ENCODE measurements around the gene TP53I11.

Gene TP53I11

DNA sequence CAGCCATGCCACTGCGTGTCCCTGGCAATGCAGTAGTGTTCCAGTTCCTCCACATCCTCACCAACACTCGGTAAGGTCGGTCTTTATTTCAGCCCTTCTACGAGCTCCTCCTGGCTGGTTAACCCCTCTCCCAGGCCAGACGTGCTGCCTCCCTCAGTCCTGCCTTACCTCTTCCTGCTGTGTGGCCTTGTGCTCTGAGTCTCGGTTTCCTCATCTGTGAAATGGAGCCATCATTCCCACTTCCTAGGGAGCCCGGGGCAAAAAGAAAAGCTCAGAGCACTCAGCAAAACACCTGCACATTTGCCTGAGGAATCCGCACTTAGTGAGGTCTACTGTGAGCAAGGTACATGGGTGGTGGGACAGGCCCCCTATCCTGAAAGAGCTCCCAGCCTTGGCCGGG lies 9.8 kb downstream of the TP53I11 start:
- DNase-seq, result no peak

DNA sequence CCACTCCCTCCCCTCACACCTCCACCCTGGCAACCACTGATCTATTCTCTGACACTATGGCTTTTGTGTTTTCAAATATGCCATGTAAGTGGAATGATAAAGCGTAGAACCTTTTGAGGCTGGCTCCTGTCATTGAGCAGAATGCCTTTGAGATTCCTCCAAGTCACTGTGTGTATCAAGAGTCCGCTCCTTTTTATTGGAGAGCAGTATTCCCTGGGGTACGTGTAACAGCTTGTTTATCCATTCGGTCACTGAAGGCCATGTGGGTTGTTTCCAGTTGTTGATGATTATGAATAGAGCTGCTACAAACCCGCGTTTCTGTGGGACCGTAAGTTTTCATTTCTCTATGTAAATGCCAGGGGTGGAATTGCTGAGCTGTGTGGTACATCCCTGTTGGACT lies 10.3 kb downstream of the TP53I11 start:
- DNase-seq, result no peak

DNA sequence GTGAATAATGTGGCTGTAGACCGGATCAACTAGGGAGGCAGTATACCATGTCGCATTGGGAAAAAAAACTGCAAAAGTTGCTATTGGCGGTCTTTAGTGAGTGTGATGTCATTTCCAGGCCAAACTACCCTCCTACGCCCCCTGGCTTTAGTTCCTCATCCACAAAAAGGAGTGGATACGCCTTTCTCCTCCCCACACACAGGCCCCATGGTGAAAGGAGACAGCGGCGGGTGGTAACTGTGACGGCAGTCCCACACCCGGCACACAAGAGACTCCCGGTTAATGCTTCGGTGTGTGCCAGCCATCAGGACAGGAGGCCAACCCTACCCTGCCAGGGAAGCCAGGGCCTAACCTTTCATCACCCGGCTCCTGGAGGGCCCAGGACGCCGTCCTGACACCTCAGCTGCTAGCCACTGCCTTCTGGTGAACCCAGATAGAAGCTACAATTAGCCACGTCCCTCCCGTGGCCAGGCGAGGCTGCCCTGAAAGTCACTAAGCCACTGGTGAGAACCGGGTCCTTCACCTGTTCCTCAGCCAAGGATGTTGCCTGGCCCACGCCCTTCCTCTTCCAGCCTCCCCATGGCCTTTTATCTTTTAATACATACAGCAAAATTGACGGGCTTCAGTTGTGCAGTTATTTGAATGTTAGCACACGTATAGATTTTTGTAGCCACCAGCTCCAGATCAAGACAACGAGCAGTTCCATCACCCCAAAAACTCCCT lies 10.8 kb downstream of the TP53I11 start:
- no peak for DNase-seq

DNA sequence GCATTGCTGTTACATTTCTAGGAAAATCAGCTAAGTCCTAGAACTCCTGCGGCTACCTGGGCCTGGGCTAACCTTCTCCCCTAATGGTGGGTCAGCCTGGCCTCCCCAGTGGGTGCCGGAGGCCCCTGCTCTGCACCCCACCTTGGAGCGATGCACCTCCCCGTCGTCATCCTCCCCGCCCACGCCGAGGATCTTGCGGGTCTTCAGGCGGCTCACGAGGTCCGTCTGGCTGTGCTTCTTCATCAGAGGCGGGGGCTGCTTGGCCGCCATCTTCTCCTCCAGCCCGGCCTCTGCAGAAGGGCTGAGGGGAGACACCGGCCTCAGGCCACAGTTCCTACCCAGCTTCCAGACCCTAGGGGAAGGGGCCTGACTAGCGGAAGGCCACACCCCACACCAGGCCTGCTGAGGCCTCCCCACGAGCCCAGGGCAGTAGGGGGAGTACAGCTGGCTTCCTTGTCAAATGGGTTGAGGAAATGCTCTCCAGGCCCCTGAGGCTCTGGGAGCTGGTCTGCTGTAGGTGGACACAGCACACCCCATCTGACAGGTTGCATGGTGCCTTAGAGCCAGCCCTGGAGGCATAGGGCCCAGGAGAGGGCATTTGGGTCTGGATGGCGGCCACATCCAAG lies 12.5 kb downstream of the TP53I11 start:
- DNase-seq, result no peak

DNA sequence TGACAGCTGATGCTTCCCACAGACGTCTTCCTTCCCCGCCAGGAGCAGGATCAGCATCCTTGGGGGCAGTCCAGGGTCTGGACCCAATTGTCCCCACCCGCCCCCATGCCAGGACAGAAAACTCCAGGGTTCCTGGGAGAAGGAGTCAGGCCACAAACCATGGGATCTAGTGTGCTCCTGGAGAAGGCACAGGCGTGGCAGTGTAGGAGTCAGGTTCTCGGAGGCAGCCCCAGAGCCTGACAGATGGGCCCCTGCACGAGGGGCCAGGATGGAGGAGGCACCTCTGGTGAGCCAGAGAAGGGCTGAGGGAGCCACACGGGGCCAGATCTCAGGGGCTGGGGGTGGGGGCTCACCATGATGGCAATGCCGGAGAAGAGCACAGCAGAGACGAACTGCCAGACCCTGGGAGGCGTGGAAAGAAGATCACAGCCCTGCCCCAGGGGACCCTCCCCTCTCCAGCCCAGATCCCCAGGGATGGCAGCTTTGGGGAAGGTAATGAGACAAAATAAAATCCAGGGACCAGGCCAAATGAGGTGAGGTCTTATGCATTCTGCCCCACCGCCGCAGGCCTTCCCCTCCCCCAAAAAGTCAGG lies 13.6 kb downstream of the TP53I11 start:
- no peak for DNase-seq

DNA sequence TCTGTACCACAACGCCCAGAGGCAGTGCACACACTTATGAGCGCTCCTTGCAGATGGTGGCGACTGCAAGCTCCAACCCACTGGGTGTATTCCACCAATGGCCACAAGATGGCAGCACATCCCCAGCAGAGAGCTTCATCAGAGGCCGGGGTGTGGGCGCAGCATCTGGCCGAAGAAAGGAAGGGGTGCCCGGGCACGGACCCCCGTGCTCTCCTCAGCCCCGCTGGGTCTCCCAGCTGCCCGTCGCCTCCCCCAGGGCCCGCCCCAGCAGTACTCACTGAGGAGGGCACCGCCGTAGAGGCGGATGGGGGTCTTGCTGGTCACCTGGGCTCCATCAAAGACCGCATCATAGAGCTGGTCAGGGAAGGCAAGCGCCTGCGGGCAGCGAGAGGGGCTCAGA lies 14.2 kb downstream of the TP53I11 start:
- DNase-seq, result peak; percentile 60

DNA sequence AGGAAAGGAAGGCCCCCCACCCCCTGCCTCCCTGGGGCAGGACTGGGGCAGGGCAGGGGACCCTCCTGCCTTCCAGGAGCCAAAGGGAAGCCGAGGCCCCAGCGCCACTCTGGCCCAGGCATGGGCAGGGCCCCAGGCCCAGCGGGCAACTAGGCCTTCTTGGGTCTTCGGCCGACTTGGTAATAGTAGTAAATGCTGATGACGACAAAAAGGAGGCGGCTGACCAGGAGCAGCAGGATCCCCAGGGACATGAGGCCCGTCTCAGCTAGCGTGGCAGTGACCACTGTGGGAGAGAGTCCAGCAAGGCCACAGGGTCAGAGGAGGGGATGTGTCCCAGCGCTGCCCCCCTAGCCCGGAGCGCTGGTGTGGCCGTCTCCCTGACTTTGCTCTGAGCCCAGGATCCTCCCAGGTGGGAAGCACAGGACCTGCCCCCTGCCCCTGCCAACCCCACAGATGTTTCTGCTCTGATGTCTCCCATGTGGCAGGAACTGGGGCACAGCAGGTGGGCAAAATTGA lies 15.9 kb downstream of the TP53I11 start:
- DNase-seq, result no peak

DNA sequence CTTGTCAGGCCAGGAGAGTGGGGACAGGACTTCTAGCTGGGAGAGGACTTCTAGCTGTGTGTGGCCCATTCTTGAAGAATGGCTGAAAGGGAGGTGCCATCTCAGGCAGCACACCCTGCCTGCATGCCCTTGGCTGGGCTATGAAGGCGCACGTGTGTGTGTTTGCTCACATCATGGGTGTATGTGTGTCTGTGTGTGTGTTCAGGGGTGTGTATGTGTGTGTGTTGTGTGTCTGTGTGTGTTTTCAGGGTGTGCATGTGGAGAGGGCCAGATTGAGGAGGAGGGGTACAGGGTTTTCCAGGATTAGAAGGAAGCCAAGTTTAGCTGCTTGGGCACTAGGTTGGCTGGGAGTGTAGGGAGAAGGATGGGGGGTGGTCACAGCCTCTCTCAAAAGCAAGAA lies 16.6 kb downstream of the TP53I11 start:
- DNase-seq, result no peak

DNA sequence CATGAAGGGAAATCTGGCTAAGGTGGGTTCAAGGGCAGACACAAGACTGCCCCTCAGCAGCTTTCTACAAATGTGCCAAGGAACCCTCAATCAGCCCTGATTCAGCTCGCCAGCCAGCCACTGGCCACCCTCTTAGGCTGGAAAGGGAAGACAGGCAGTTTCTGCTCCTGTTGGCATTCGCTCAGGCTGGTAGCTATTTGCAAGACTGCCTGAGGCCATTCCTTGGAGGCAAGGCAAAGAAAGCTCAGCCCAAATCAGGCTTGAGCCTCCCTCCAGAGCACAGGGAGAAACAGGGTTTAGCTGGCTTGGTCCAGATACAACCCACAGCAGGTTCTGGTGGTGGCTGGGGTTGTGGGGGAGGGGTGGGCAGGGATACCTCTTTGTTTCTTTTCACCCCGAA lies 19.2 kb downstream of the TP53I11 start:
- DNase-seq, result no peak

DNA sequence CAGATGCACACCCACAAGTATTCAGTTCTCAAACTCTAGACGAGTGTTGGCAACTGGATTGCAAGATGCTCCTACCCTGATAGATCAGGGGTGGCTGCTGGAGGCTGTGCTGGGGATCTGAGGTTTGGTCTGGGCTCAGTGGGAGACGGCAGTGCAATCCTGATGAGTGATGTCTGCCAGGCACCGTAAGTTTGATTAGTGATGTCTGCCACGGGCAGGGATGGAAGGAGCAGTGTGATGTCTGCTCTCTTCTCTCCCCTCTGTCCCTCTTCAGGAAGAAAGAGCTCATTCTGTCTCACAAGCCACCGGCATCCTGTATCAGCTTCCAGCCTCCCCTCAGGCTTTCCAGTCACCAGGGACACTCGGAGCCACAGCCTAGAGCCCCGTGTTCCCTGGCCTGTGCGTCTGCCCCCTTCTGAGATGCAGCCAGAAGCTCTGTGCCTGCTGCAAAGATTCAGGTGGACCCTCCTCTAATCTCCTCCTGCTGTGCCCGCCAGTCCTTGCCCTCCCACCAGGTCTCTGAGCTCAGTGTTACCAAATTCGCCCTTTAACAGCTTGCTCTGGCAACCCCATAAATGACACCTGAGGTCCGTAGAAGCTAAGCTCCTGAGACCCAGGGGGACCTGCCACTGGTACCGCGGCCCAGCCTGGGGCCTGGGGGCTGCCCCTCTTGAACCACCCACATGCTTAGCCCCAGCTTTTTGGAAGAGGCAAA lies 19.9 kb downstream of the TP53I11 start:
- DNase-seq, result no peak

DNA sequence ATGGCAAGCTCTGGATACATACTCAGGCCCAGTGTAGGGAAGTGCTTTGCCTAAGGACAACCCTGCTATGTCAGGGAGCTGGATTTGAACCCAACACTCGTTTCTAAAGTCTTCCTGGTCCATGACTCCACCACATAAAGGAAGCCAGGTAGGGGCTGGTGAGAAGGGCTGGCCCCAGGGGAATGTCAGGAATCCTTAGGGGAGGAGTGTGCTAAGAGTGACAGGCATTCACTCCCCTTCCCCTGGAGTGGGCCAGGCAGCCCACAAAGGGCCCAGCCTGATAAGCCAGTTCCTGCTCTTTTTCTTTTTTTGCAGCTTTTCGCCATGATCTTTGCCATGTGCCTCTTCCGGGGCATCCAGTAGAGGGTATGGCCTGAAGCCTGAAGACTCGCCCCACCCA lies 21.9 kb downstream of the TP53I11 start:
- no peak for DNase-seq

DNA sequence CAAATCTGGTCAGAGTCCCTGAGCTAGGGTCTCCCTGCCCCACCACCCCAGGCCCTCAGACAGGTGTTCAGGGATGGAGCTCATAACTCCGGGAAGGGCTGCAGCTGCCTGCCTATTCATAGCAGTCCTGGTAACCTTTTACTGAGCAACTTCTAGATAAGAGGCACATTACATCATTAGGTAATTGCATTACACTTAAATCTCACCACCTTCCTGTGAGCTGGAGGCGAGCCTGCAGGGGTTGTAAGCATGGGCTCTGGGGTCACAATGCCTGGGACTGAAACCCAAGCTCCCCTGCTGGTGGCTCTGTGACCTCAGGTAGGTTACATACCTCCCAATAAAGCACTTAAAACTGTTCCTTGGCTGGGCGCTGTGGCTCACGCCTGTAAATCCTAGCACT lies 22.5 kb downstream of the TP53I11 start:
- no peak for DNase-seq

DNA sequence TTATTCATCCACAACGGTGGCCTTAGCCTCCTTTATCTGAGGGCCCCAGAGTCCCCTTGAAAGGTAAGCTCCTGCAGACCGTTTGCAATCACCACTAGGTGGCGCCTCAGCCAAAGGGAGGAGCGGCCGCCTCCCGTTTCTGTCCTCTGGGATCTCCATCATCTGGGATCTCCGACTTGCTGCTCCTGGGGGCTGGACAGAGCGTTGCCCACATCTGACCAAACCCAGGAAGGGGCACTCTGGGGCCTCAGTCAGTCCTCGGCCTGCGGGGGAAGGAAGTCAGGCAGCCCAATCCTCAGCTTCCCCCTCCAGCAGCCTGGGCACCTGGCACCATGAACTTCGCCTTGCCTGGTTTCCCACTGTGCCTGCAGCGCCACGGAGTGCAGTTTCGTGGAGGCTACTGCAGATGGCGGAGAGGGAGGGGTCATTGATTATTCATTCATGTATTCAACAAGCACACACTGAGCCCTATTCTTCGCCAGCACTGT lies 23.5 kb downstream of the TP53I11 start:
- DNase-seq, result peak; percentile 57

DNA sequence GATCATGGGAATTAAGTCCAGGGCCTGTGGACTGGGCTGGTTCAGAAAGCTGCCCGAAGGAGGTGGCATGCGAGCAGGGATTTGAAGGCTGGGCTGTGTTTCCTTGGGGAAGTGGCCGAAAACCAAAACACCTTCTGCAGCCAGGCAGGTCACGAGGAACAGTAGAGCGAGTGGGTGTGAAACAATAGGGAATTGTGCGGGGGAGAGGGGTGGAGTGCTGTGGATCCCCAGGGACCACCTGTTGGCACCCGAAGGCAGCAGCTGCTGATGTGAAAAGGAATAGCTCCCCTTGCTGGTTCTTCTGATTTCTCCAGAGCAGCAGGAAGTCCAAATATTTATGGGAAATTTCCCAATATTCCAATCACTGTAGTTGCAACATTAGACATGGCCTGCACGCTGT lies 24.6 kb downstream of the TP53I11 start:
- no peak for DNase-seq

DNA sequence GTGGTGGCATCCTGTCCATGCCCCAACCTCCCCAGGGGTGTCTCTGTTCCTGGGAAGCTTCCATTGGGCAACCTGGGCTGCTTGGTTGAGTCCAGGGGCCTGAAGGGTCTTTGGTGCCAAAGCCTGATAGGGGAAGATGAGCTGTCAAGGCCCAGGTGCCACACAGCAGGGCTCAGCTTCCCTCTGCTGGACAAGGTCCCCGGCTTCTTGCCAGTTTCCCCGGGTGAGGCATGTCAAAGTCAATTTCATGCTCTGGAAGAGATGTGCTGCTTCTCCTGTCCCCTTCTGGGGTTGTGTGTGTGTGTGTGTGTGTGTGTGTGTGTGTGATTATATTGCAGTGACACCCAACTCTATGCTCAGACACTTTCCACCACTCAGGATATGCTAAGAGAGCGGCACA lies 26.9 kb downstream of the TP53I11 start:
- DNase-seq, result no peak

DNA sequence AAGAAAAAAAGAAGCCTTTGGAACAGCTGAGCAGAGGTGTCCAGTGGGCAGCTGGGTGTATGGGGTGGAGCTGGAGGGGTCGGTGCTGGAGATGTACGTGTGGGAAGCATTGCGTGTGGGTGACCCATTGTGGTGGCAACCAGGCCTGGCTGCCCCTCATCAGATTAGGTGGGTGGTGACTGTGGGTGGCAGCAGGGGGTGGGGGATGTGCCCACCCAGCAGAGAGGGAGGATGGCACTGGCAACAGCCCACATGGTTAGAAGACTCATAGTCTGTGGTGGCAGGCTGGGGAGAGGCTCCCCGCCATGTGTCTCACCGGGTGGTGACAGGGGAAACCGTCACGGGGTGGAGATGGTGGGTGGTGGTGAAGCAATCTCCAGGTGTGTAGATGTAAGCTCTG lies 27.6 kb downstream of the TP53I11 start:
- no peak for DNase-seq

DNA sequence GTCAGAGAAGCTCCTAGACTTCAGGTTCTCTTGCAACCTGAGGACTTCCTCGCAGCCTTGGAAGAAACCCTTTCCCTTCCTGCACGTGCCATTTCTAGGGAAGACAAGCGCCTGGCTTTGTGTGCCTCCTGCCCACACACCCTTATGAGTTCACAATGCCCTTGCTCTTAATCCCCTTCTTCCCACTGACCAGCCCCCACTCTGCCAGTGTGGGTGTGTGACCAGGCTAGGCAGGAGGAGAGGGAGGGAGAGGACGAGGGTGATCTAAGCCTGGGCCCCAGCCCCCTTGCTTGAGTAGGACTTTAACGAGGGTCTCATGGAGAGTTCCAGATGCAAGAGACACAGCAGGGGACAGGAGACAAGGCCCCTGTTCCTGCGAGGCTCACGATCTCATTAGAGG lies 30.2 kb downstream of the TP53I11 start:
- no peak for DNase-seq

DNA sequence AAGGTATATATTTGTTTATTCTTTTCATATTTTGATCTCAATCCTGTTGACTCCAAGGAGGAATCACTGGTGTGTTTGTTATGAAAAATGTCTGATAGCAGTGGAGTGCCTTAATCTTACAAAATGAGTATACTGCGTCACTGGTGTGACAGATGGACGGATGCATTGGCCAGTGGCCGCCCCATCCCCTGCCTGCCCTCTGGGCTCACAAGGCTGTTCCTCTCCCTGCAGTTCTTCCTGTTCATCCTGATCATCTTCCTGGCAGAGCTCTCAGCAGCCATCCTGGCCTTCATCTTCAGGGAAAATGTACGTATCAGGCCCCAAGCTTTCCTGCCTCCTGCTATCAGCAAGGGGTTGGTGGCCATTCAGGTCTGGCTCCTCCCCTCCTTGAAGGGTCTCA lies 32.9 kb downstream of the TP53I11 start:
- no peak for DNase-seq

DNA sequence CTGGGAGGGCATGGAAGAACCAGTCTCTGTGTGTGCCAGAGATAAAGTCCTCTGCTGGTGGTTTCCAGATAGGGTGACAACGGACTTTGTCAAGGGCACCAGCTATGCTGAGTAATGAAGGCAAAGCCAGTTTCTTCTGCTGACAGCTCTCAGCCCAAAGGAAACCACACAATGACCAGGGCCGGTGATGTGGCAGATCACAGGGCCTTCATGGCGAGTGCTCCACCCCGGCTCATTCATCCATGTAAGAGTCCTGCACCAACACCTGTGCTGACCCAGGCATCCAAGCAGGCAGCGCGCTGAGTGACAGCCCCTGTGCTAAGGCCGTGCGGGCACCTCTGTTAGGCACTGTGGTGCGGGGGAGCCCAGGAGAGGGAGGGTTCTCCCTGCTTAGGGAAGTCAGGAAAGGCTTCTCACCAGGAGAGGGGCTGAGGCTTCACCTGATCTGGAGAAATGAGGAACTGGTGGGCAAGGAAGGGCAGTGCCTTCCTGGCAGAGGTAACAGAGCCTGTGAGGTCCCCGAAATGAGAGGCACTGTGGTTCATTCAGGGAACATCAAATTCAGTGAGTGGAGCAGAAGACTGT lies 33.8 kb downstream of the TP53I11 start:
- no peak for DNase-seq

DNA sequence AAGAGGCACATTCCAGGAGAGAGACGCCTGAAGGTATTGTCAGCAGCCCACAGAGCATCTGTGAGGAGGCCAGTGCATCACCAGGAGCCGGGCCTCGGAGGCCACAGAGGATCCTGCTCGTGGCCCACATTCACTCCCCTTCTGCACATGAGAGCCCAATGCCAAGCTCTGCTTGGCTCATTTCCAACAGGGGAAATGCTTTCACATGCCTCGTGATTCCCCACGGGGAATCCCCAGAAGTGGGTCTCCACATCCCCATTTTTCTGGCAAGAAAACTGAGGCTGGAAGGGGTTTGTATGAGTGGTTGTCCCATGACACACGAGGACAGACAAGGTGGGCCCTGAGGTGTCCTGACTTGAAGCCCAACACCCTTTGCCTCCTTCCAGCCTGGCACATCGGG lies 34.4 kb downstream of the TP53I11 start:
- DNase-seq, result no peak

DNA sequence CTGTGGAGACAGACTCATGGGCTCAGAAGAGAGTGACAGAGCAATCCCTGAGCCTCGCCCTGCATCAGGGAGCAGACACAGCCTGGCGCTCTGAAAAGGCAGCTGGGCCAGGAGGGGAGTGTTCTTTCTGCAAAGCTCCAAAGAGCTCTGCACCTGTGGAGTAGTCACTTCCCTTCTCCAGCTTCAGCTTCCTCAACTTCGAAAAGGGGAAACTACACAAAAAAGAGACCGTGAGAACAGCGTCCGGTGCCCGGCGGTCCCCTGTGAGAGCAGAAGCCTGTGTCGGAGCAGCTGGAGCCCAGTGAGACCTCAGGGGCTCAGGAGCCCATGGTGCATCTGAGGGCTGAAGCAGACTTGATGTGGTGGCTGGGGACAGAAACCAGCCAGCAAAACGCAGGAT lies 35.1 kb downstream of the TP53I11 start:
- DNase-seq, result no peak

DNA sequence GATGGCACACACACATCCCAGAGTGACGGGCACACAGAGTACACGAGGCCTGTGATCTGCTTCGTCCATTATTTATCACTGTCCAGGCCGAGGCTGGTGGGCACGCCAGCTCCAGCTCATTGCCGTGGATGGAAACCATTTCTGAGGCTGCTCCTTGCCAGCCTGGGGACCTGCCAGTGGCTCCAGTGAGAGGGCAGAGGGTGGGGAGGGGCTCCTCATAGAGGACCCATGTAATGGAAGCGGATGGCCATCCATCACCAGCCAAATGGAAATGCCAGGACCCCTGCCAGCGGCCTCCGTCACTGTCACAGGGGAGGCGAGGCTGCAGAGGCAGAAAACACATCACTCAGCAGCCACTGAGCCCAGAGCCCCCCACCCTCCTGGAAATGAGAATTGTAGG lies 35.7 kb downstream of the TP53I11 start:
- DNase-seq, result no peak

DNA sequence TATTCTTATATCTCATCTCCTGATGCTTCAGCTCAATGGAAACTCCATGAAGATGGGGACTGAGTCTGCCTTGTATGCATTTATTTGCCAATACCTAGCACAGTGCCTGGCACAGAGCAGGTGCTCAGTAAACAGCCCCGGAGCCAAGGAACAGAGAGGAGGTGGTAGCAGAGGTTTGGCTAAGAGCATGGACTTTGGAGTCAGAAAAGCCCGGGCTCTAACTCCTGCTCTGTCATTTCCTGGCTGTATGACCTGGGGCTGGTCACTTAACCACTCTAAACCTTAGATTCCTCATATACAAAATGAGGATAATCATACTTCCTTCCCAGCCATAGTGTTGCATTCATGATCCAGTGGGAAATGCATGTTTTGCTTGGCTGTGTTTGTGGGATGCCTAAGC lies 36.6 kb downstream of the TP53I11 start:
- no peak for DNase-seq

Measured in right kidney (tissue), 1 donor.